HG02610 (cell line): Measurements from ENCODE around the gene MR1.

ENCODE experiments used
- ATAC-seq: cut with Tn5 transposase; IDR thresholded peaks from one replicate; pipeline ENCODE4 v1.9.1; 2021; ENCODE audit warnings: mild to moderate bottlenecking, moderate library complexity; ENCODE audit not compliant: unreplicated experiment

MR1 gene

DNA sequence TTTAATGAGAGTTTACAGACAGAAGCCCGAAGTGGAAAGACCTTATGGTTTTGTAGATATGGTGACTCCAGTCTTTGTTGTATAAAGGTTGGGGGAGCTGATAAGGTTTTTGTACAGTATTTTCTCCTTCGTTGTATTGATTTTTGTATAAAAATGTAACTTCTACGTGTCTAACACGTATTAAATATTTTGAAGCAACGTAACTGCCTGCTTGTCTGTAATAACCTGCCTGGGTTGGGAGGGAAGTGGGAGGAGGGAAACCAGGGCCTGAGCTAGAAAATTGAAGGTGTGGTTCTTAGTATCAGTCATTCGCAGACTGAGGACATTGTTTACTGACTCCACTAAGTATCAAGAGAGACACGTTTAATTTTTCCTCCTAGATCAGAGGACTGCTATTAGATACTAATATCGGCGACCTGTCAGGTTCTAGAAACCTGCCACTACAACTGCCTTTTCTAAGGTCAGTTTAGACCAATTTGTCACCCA lies 56.9 kb downstream of the MR1 start:
- ATAC-seq = no peak

GRCh38 chr1:181091309-181092040 lies 57.7 kb downstream of the MR1 start:
- ATAC-seq = no peak

DNA sequence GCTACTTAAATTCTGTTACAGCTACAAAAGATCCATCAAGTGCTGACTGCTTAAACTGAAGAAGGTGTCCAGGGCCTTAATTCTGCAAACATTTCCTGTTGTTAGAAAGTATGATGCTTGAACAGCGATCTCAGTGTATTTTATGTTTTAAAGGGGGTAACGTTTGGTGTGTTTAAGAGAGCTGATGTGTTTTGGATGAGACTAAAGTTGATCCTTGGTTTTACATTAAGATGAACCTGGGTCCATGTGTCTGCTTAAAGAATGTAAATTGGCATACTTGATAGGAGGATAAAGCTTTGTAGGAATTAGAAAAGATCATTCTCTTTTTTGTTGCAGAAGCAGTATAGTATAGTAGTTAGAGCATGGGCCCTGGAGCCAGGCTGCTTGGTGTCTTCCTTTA lies 58.3 kb downstream of the MR1 start:
- ATAC-seq = no peak

DNA sequence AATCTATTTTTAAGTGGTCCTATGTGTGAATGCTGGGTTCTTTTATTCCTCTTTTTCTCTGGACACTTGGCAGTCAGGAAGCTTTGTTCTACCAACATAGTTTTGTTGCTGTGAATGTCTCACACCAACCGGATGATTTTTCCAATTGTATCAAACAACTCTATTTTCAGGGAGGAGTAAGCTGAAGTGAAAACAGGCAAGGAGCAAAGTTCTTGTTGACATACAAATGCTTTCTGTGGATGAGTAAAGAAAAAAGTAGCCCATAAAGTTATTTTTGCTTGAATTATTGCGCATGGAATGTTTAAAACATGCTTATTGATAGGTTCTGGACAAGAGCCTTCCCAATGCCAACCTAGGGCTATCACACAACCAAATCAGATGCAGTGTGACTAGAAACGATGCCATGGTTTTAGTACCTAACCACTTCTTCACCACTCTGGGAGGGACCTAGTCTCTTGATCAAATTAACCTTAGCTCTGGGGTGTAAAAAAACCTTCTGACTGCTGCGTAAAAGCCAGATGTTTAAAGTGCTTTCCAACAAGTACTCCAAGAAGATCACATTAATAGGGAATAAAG lies 59.2 kb downstream of the MR1 start:
- ATAC-seq = no peak

- no peak for ATAC-seq
Measured at GRCh38 chr1:181094416-181095212, 60.8 kb downstream of the MR1 start.

- ATAC-seq = no peak
Measured at GRCh38 chr1:181095260-181095659, 61.5 kb downstream of the MR1 start.

- ATAC-seq = no peak
Measured at GRCh38 chr1:181095763-181096184, 62.0 kb downstream of the MR1 start.

DNA sequence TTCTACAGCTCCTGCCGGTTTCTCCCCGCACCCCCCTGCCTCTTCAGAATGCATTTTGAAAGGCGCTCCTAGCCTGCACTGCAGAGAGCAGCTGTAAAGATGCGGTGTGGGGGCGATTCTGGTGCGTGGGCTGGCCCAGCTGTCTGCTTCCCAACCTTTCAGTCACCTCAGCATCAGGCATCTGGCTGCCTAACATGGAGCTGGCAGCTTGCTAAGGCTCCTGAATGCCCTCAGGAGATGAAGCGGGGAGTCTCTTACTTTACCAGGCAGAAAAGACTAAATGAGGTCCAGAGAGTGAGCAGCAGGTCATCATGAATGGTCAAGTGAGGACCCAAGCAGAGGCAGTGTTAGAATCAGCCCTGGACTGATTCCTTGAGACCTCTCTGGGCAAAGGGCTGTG lies 63.5 kb downstream of the MR1 start:
- ATAC-seq = no peak

- ATAC-seq = peak; percentile 67
Measured at GRCh38 chr1:181099152-181100014, 65.6 kb downstream of the MR1 start.

- peak; percentile 24 for ATAC-seq
Measured at GRCh38 chr1:181100015-181100905, 66.5 kb downstream of the MR1 start.

DNA sequence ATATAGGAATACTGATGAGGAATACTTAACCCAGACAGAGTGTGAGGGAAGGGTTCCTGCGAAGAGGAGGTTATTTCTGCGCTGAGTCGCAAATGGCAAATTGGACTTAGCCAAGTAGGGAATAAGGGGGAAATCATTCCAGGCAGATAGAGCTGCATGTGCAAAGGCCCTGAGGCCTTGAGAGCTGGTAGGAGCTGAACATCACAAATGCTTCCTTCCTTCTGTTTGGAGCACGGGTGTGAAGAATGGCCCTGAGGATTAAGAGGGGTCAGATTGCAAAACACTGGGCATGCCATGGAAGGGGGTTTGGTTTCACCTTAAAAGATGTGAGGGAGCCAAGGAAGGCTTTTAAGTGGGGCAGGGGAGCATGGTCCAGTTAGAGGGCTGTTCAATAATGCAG lies 67.2 kb downstream of the MR1 start:
- no peak for ATAC-seq

DNA sequence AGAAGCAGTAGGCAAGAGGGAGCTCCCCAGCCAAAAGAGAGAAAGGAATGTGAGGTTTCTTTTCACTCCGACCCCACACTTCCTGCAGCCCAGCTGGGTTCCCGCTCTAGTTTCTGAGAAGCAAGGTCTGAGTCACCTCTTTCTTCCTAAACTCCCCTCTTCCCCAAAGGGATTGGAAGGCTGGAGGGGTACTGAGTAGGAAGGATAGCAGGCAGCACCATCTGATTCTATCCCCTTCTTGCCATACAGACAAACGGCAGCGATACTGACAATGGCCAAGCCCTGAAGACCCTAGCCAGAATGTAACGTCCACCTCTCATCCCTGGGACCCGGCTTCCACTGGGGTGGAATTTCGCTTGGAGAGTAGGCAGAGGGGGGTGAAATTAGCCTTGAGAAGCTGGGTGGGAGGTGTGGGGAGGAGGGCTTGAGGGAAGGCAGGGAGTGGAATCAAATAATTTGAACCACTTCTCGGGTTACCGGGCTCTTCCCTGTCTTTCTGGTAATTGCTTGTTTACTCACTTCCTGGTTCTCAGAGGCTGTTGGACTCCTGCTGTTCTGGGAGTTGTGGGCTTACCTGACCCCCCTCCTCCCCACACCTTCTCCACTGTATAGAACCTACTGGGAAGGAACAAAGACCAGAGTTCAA lies 67.9 kb downstream of the MR1 start:
- no peak for ATAC-seq

DNA sequence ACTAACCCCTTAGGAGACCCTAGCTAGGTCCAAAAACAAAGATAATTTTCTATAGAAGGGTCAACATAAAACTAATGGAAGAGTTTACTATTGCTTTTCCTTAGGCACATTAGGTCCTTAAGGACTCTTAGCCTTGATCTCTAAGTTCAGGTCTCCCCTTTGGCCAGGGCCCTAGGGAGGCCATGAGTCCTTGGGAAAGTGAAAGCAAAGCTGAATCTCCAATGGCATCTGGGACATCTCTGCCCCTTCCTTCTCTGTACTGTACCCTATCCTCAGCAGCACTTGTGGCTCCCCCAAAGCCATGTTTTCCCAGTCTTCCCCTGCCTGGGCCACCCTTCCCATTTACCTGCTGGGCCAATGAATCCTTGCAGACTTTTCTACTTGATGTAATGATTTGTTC lies 69.1 kb downstream of the MR1 start:
- ATAC-seq = no peak

DNA sequence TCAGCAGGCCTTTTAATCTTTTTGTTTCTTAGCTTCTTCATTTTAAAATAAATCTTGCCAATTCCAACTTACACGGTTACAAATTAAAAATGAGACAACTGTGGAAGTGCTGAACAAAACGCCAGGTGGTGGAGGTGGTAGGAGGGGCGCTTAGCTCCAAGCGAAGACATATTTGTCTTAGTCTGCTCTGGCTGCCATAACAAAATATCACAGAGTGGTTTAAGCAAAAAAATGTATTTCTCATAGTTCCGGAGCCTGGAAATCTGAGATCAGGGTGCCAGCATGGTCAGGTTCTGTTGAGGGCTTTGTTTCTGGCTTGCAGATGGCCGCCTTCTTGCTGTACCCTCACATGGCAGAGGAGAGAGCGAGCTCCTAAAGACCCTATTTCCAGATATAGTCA lies 69.6 kb downstream of the MR1 start:
- ATAC-seq = no peak

DNA sequence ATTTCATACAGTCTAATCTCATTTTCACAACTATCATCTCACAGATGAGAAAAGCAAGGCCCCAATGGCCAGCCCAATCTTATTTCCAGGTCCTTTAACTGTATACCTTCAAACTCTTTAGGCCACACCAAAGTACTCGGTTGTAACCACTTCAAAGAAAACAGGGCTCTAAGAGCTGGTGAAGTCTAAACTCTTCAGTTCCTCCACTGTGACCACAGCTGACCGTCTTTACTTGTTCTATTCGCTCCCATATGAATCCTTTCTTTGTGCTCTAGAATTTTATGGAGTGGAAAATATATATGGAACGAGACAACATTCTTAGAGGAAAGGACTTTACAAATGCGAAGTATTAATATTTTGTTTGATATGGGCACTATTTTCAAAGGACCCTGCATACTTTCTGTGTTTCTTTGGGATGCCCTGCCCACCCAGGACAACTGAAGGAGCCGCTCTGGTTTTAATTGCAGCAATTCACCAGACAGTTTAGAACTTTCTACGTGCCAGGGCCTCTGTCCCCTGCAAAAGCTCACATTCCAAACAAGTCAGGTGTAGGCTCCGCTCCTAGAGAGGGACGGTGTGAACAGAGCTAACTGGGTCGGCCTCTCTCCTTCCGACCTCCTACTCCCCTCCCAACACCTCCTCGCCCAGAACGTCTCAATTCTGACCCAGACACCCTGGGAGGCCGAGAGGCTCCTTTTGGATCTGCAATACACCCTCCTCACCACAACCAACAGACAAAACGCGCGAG lies 70.4 kb downstream of the MR1 start:
- no peak for ATAC-seq

GRCh38 chr1:181104790-181105133 lies 71.0 kb downstream of the MR1 start:
- peak; percentile 11 for ATAC-seq

- peak; percentile 70 for ATAC-seq
Measured at GRCh38 chr1:181105134-181106021, 71.6 kb downstream of the MR1 start.

DNA sequence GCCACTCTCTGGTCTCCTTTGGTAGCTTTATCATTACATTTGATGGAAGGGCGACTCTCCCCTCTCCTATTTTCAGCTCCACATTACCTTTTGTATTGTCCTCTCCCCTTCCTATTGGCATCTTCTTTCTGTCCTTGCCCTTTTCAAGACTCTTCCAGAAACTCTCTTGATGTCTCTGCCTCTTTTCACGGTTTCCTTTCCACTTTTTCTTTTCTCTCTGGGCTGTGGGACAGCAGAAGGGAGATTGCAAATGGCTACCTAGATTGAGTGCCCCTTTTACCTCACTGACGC lies 72.2 kb downstream of the MR1 start:
- ATAC-seq = no peak
